ENCODE measurements around the gene FNBP1L.

The FNBP1L gene

GRCh38 chr1:93559695-93560094, 111.8 kb downstream of the FNBP1L start:
- no peaks in the 10 kb centered on the region for H3K36me3 ChIP-seq (ENCODE audit: insufficient read depth, low read length)
- no peak overlapping the region for H3K4me2 ChIP-seq (ENCODE audit: low read length)
- TF ChIP-seq CTCF (IDR thresholded peaks at IDR 0.05; ENCODE audit: low read length) (no peak), EZH2 (IDR thresholded peaks at IDR 0.05; ENCODE audit: borderline replicate concordance, low read length) (no peak)

GRCh38 chr1:93565496-93566206, 117.7 kb downstream of the FNBP1L start:
- Histone ChIP-seq H3F3A (ENCODE audit: insufficient read depth, low read length) (no peaks in the 10 kb centered on the region), H2AFZ (ENCODE audit: low read length) (no peak overlapping the region), H3K9me3 (ENCODE audit: low read length) (no peaks in the 10 kb centered on the region), H3K4me1 (ENCODE audit: insufficient read depth, low read length, severe bottlenecking) (no peaks in the 10 kb centered on the region), H4K20me1 (ENCODE audit: insufficient read depth, low read length) (no peaks in the 10 kb centered on the region), H3K27ac (ENCODE audit: low read depth, low read length, poor library complexity, severe bottlenecking) (no peak overlapping the region), H3K4me3 (ENCODE audit: low read depth, low read length, poor library complexity, severe bottlenecking) (no peak overlapping the region), H3K27me3 (ENCODE audit: insufficient read depth, low read length) (no peaks in the 10 kb centered on the region), H3K9me2 (ENCODE audit: low read depth, low read length) (no peaks in the 10 kb centered on the region), H3K36me3 (ENCODE audit: insufficient read depth, low read length) (no peaks in the 10 kb centered on the region), H3K4me2 (ENCODE audit: low read length) (no peak overlapping the region), H3K79me2 (ENCODE audit: insufficient read depth, low read length) (no peaks in the 10 kb centered on the region), H3K9ac (ENCODE audit: low read length) (no peak overlapping the region)
- TF ChIP-seq CTCF (IDR thresholded peaks at IDR 0.05; ENCODE audit: low read length) (no peak), EZH2 (IDR thresholded peaks at IDR 0.05; ENCODE audit: borderline replicate concordance, low read length) (no peak)

More at GRCh38 chr1:93559695-93560094, 111.8 kb downstream of the FNBP1L start:
- Histone ChIP-seq H3K4me1 (ENCODE audit: insufficient read depth, low read length, severe bottlenecking) (no peaks in the 10 kb centered on the region), H3F3A (ENCODE audit: insufficient read depth, low read length) (no peaks in the 10 kb centered on the region), H3K9me2 (ENCODE audit: low read depth, low read length) (no peaks in the 10 kb centered on the region), H3K27ac (ENCODE audit: low read depth, low read length, poor library complexity, severe bottlenecking) (no peak overlapping the region), H3K9ac (ENCODE audit: low read length) (no peak overlapping the region), H4K20me1 (ENCODE audit: insufficient read depth, low read length) (no peaks in the 10 kb centered on the region), H3K9me3 (ENCODE audit: low read length) (no peaks in the 10 kb centered on the region), H2AFZ (ENCODE audit: low read length) (no peak overlapping the region), H3K4me3 (ENCODE audit: low read depth, low read length, poor library complexity, severe bottlenecking) (no peak overlapping the region), H3K27me3 (ENCODE audit: insufficient read depth, low read length) (no peaks in the 10 kb centered on the region), H3K79me2 (ENCODE audit: insufficient read depth, low read length) (no peaks in the 10 kb centered on the region)

- Histone ChIP-seq H3K9ac (ENCODE audit: low read length) (no peak overlapping the region), H3K9me2 (ENCODE audit: low read depth, low read length) (no peaks in the 10 kb centered on the region), H3F3A (ENCODE audit: insufficient read depth, low read length) (no peaks in the 10 kb centered on the region), H2AFZ (ENCODE audit: low read length) (no peak overlapping the region), H3K27me3 (ENCODE audit: insufficient read depth, low read length) (no peaks in the 10 kb centered on the region), H3K4me1 (ENCODE audit: insufficient read depth, low read length, severe bottlenecking) (no peaks in the 10 kb centered on the region), H3K4me2 (ENCODE audit: low read length) (no peak overlapping the region), H3K9me3 (ENCODE audit: low read length) (no peaks in the 10 kb centered on the region), H3K79me2 (ENCODE audit: insufficient read depth, low read length) (no peaks in the 10 kb centered on the region), H3K36me3 (ENCODE audit: insufficient read depth, low read length) (no peaks in the 10 kb centered on the region), H4K20me1 (ENCODE audit: insufficient read depth, low read length) (no peaks in the 10 kb centered on the region), H3K4me3 (ENCODE audit: low read depth, low read length, poor library complexity, severe bottlenecking) (no peak overlapping the region), H3K27ac (ENCODE audit: low read depth, low read length, poor library complexity, severe bottlenecking) (no peak overlapping the region)
- TF ChIP-seq EZH2 (IDR thresholded peaks at IDR 0.05; ENCODE audit: borderline replicate concordance, low read length) (no peak), CTCF (IDR thresholded peaks at IDR 0.05; ENCODE audit: low read length) (no peak)
Measured at GRCh38 chr1:93566227-93566626, 118.3 kb downstream of the FNBP1L start.
